HG02642 (cell line): ENCODE measurements around the gene CEACAM6.
"Not testable (repeated sequence)": the region's sequence is repeated elsewhere in the genome, so short reads cannot be mapped to it uniquely, and the experiment has no call there.

Source experiments
- ATAC-seq: cut with Tn5 transposase; IDR thresholded peaks from one replicate; pipeline ENCODE4 v1.9.1; 2021; ENCODE audit warnings: mild to moderate bottlenecking; ENCODE audit not compliant: unreplicated experiment, poor library complexity

Gene CEACAM6

GRCh38 chr19:41745756-41746155, 9.6 kb upstream of the CEACAM6 start:
- ATAC-seq: no peak

- no peak for ATAC-seq
Observed at GRCh38 chr19:41746593-41747227, 8.6 kb upstream of the CEACAM6 start.

GRCh38 chr19:41748012-41748411, 7.3 kb upstream of the CEACAM6 start:
- ATAC-seq: no peak

- ATAC-seq: not testable (repeated sequence)
Observed at GRCh38 chr19:41750248-41751134, 4.8 kb upstream of the CEACAM6 start.

- no peak for ATAC-seq
Observed at GRCh38 chr19:41753159-41753558, 2.2 kb upstream of the CEACAM6 start.

- no peak for ATAC-seq
Observed at GRCh38 chr19:41753936-41754529, 1.3 kb upstream of the CEACAM6 start.

GRCh38 chr19:41758846-41759245, 3.5 kb downstream of the CEACAM6 start:
- ATAC-seq: no peak

- ATAC-seq: no peak
Observed at GRCh38 chr19:41767115-41767514, 11.8 kb downstream of the CEACAM6 start.

GRCh38 chr19:41768105-41768504, 12.8 kb downstream of the CEACAM6 start:
- ATAC-seq: not testable (repeated sequence)

- no peak for ATAC-seq
Observed at GRCh38 chr19:41769608-41770007, 14.3 kb downstream of the CEACAM6 start.

- ATAC-seq: no peak
Observed at GRCh38 chr19:41771410-41771809, 16.1 kb downstream of the CEACAM6 start.

- ATAC-seq: no peak
Observed at GRCh38 chr19:41774515-41774980, 19.2 kb downstream of the CEACAM6 start.

GRCh38 chr19:41776700-41777099, 21.4 kb downstream of the CEACAM6 start:
- ATAC-seq: no peak

- no peak for ATAC-seq
Observed at GRCh38 chr19:41783612-41784011, 28.3 kb downstream of the CEACAM6 start.

GRCh38 chr19:41784312-41784711, 29.0 kb downstream of the CEACAM6 start:
- ATAC-seq: no peak

GRCh38 chr19:41784743-41785142, 29.4 kb downstream of the CEACAM6 start:
- no peak for ATAC-seq

- ATAC-seq: no peak
Observed at GRCh38 chr19:41785653-41786052, 30.3 kb downstream of the CEACAM6 start.

GRCh38 chr19:41787055-41787454, 31.7 kb downstream of the CEACAM6 start:
- no peak for ATAC-seq

- ATAC-seq: not testable (repeated sequence)
Observed at GRCh38 chr19:41788518-41788917, 33.2 kb downstream of the CEACAM6 start.

- ATAC-seq: not testable (repeated sequence)
Observed at GRCh38 chr19:41789053-41789452, 33.7 kb downstream of the CEACAM6 start.
